SK-N-SH treated with all-trans-retinoic acid at 6 μM for 48 hours (cell line): ENCODE measurements around the gene TADA2A.

Source experiments
- ARNTL ChIP-seq: fragments of 450-650 bp; formaldehyde crosslinking; IDR thresholded peaks from 2 replicates; pipeline ENCODE4 v1.5.0; 2020; ENCODE audit warnings: low read depth, mild to moderate bottlenecking, moderate library complexity, borderline replicate concordance
- CSDC2 ChIP-seq: fragments of 250-450 bp; sonication (Bioruptor Pico); IDR thresholded peaks from 2 replicates; pipeline ENCODE4 v1.5.0; 2020; ENCODE audit warnings: mild to moderate bottlenecking, moderate library complexity
- RARB ChIP-seq: fragments of 250-450 bp; sonication (Bioruptor Pico); IDR thresholded peaks from 2 replicates; pipeline ENCODE4 v1.8.0; 2021; ENCODE audit warnings: mild to moderate bottlenecking, moderate library complexity
- ZFP30 ChIP-seq: fragments of 450-650 bp; formaldehyde crosslinking; IDR thresholded peaks from 2 replicates; pipeline ENCODE4 v1.5.0; 2022; ENCODE audit warnings: mild to moderate bottlenecking, moderate library complexity
- ZNF565 ChIP-seq: fragments of 450-650 bp; formaldehyde crosslinking; conservative IDR thresholded peaks from 2 replicates; pipeline ENCODE4 v1.5.0; 2020; ENCODE audit warnings: low read depth, mild to moderate bottlenecking, moderate library complexity
- ZNF8 ChIP-seq: fragments of 450-650 bp; formaldehyde crosslinking; IDR thresholded peaks from 2 replicates; pipeline ENCODE4 v1.5.0; 2020; ENCODE audit warnings: mild to moderate bottlenecking, moderate library complexity

DNA sequence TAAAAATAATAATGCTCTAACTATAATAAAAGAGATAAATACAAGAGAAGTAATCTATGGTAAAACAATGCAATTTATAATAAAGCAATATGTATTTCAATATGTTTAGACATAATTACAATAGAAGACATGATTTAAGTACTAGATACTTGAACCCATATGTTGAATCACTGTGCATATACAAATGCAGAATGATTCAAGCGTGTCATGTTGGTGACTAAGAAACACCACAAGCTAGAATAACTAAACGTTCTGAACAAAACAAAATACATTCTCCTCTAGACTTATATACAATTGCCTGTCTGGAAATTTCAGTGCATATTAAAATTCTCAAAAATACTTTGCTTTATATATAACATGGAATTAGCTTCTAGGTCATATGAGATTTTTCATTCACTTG, 11.2 kb downstream of the TADA2A start:
- TF ChIP-seq RARB (CRISPR knock-in tag) (no peak), CSDC2 (CRISPR knock-in tag) (no peak), ZFP30 (CRISPR knock-in tag) (no peak), ARNTL (CRISPR knock-in tag) (no peak), ZNF565 (CRISPR knock-in tag) (no peak), ZNF8 (CRISPR knock-in tag) (no peak)
